Measurements from ENCODE around the gene GATAD2B.
"Not testable (repeated sequence)": the region's sequence is repeated elsewhere in the genome, so short reads cannot be mapped to it uniquely, and the experiment has no call there.

Gene GATAD2B

DNA sequence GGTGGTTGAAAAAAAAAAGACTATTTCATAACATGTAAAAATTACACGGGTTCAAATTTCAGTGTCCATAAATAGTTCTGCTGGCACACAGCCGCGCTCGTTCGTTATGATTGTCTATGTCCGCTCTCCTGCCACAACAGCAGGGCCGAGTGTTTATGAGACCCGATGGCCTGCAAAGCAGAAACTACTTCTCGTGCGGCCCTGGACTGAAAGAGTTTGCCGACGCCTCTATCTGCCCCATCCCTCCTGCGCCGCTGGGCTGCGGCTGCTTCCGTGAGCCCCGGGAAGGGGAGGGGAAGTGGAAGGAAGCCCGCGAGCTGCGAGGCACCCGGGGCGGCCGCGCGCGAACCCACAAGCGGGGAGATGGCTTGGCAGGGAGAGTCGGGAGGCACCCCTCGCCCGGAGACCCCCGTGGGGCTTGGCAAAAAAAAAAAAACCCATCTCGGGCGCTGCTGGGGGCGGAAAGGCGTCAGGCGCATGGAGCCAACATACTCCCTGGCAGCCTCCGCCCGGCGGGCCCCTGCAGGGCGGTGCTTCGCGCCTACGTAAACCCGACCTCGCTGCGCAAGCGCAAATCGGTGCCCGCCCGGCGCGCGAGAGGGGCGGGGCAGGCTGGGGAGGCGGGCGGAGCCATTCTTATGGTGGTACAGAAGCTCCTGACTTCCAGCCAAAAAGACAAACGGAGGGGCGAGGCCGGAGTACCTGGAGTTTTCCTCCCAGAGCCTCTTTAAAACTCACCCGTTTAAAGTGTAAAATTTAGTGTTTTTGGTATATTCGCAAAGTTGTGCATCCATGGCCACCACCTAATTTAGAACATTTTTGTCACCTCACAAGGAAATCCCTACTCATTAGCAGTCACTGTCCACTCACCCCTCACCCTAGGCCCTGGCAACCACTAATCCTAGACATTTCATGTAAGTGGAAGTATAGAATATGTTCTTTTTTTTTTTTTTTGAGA is 139.3 kb downstream of the GATAD2B start:
- peak; percentile 82 for DNase-seq (ENCODE audit: extremely low read depth, low read depth)

DNA sequence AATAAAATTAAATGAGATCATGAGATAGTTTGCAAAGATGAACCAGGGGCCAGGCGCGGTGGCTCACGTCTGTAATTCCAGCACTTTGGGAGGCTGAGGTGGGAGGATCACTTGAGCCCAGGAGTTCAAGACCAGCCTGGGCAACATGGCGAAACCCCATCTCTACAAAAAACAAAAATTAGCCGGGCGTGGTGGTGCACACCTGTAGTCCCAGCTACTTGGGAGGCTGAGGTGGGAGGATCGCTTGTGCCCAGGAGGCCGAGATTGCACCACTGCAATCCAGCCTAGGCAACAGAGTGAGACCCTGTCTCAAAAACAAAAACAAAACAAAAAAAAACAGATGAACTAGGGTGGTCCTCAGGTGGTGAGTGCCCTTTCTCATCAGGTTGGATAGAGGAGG is 140.1 kb downstream of the GATAD2B start:
- DNase-seq (ENCODE audit: extremely low read depth, low read depth): not testable (repeated sequence)

More for the DNA sequence above, 139.3 kb downstream of the GATAD2B start:
- TF ChIP-seq, protein P1, sequence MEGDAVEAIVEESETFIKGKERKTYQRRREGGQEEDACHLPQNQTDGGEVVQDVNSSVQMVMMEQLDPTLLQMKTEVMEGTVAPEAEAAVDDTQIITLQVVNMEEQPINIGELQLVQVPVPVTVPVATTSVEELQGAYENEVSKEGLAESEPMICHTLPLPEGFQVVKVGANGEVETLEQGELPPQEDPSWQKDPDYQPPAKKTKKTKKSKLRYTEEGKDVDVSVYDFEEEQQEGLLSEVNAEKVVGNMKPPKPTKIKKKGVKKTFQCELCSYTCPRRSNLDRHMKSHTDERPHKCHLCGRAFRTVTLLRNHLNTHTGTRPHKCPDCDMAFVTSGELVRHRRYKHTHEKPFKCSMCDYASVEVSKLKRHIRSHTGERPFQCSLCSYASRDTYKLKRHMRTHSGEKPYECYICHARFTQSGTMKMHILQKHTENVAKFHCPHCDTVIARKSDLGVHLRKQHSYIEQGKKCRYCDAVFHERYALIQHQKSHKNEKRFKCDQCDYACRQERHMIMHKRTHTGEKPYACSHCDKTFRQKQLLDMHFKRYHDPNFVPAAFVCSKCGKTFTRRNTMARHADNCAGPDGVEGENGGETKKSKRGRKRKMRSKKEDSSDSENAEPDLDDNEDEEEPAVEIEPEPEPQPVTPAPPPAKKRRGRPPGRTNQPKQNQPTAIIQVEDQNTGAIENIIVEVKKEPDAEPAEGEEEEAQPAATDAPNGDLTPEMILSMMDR (IDR thresholded peaks at IDR 0.05; ENCODE audit: low read depth, low read length): no peak

DNA sequence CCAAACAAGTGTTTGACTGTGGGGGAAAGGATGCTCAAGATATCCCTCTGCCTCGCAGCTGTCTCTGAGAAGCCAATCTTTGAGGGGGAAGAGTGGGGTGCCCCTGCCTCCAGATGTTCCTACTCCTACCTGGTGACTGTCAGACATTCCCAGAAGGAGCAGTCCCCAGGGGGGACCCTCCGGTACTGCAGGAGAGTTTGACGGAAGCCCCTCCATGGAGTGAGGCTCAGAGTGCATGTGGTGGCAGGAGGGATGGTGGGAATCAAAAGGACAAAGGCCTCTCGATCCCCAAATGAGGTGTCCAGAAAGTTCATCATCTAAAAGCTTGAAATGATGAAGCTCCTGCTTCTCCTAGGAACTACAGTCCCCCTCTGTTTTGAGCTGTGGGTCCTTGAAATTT is 142.2 kb downstream of the GATAD2B start:
- no peak for DNase-seq (ENCODE audit: extremely low read depth, low read depth)
- TF ChIP-seq, protein P1 (IDR thresholded peaks at IDR 0.05; ENCODE audit: low read depth, low read length): no peak

DNA sequence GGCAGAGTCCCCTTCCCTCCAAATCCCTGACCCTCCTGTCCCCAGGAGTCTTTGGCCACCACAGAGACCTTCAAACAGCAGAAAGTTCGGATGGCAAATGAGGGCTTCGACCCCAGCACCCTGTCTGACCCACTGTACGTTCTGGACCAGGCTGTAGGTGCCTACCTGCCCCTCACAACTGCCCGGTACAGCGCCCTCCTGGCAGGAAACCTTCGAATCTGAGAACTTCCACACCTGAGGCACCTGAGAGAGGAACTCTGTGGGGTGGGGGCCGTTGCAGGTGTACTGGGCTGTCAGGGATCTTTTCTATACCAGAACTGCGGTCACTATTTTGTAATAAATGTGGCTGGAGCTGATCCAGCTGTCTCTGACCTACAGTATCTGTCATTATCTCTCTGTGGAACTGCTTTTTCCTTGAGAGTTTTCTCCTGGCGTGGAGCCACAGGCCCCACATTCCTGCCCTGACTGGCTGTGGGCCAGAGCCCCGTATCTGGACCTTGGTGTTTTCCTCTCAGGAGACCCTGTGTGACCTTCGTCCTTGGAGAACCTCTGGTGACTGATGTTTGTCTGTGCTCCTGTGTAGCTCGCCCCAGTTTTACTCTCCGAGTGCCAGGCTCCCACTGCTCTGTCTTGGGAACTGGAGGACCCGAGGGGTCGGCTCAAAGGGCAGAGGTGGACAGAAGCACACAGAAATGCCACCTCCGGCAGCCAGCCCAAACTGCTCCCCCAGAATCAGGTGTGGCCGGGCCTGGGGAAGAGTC is 142.8 kb downstream of the GATAD2B start:
- TF ChIP-seq, protein P1 (IDR thresholded peaks at IDR 0.05; ENCODE audit: low read depth, low read length): no peak
- DNase-seq (ENCODE audit: extremely low read depth, low read depth): no peak

DNA sequence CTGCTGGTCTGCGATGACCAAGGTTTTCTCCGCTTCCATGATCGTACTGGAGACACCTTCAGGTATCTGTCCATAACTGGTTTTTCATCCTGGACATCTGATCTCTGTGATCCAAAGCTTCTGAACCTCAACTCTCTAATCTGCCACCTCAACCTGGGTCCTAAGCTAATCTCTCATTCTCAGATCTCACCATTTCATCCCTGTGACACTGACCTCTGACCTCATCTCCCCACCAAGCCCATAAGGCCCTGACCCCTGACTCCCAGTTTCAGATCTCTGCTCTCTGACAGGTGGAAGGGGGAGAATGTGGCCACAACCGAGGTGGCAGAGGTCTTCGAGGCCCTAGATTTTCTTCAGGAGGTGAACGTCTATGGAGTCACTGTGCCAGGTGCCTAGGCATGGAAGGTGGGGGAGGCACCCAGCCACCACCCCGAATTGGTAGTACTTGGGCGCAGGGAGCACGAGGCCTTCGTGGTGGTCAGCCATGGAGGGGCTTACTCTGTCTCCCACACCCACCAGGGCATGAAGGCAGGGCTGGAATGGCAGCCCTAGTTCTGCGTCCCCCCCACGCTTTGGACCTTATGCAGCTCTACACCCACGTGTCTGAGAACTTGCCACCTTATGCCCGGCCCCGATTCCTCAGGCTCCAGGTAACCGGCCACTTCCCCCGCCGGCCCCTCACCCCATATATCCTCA is 143.8 kb downstream of the GATAD2B start:
- no peak for DNase-seq (ENCODE audit: extremely low read depth, low read depth)
- TF ChIP-seq, protein P1 (IDR thresholded peaks at IDR 0.05; ENCODE audit: low read depth, low read length): no peak

DNA sequence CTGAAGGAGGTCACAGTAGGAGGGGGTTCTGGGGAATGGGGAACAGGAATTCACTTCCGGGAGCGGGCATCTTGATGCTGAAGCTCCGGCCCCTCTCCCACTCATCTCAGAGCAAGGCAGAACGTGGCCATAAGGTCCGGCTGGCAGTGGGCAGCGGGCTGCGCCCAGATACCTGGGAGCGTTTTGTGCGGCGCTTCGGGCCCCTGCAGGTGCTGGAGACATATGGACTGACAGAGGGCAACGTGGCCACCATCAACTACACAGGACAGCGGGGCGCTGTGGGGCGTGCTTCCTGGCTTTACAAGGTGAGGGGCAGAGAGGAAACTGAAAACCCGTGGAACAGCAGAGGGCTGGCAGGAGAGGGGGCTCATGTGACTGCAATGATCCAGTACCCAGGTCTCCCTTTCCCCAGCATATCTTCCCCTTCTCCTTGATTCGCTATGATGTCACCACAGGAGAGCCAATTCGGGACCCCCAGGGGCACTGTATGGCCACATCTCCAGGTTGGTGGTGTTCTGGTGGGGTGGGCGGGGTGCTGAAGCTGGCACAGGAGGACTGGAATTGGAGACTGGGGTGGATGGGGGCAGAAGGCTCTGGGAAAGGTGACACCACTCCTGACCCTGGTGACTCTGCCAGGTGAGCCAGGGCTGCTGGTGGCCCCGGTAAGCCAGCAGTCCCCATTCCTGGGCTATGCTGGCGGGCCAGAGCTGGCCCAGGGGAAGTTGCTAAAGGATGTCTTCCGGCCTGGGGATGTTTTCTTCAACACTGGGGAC is 144.5 kb downstream of the GATAD2B start:
- TF ChIP-seq, protein P1 (IDR thresholded peaks at IDR 0.05; ENCODE audit: low read depth, low read length): no peak
- DNase-seq (ENCODE audit: extremely low read depth, low read depth): no peak

DNA sequence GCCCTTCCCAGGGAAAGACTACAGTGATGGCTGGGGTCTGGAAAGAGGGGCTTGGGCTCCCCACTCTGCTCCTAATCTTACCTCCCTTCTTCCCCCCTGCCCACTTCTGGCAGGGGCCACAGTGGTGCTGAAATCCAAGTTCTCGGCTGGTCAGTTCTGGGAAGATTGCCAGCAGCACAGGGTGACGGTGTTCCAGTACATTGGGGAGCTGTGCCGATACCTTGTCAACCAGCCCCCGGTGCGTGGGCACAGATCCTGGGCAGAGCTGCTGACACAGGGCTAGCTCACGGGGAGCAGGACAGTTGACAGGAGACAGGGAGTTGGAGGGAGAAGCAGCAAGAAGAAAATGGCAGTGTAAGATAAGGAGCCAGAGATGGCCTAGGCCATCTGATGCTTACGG is 145.1 kb downstream of the GATAD2B start:
- DNase-seq (ENCODE audit: extremely low read depth, low read depth): no peak
- TF ChIP-seq, protein P1 (IDR thresholded peaks at IDR 0.05; ENCODE audit: low read depth, low read length): no peak
